ENCODE data around the gene CISTR.
"Not testable (repeated sequence)": the region's sequence is repeated elsewhere in the genome, so short reads cannot be mapped to it uniquely, and the experiment has no call there.

The CISTR gene

GRCh38 chr12:53762793-53763192 lies 11.0 kb upstream of the CISTR start:
- not testable (repeated sequence) for DNase-seq

- DNase-seq: no peak
Observed at GRCh38 chr12:53761306-53761705, 9.5 kb upstream of the CISTR start.

- DNase-seq: no peak
Observed at GRCh38 chr12:53759261-53759660, 7.5 kb upstream of the CISTR start.

- no peak for DNase-seq
Observed at GRCh38 chr12:53758730-53759103, 6.9 kb upstream of the CISTR start.

GRCh38 chr12:53758081-53758729 lies 6.4 kb upstream of the CISTR start:
- no peak for DNase-seq

GRCh38 chr12:53757101-53757770 lies 5.5 kb upstream of the CISTR start:
- peak; percentile 65 for DNase-seq

- no peak for DNase-seq
Observed at GRCh38 chr12:53756300-53757100, 4.7 kb upstream of the CISTR start.

GRCh38 chr12:53755893-53756292 lies 4.1 kb upstream of the CISTR start:
- DNase-seq: no peak

- DNase-seq: no peak
Observed at GRCh38 chr12:53755451-53755891, 3.7 kb upstream of the CISTR start.

GRCh38 chr12:53754633-53755264 lies 3.0 kb upstream of the CISTR start:
- DNase-seq: no peak

GRCh38 chr12:53754188-53754585 lies 2.4 kb upstream of the CISTR start:
- DNase-seq: no peak

GRCh38 chr12:53752621-53753020 lies 842 bp upstream of the CISTR start:
- no peak for DNase-seq

- DNase-seq: no peak
Observed at GRCh38 chr12:53752192-53752601, 418 bp upstream of the CISTR start.

- no peak for DNase-seq
Observed at GRCh38 chr12:53750812-53751335, 905 bp downstream of the CISTR start.

GRCh38 chr12:53749986-53750811 lies 1.6 kb downstream of the CISTR start:
- no peak for DNase-seq

GRCh38 chr12:53748072-53748840 lies 3.5 kb downstream of the CISTR start:
- no peak for DNase-seq

- DNase-seq: no peak
Observed at GRCh38 chr12:53747095-53747494, 4.7 kb downstream of the CISTR start.

GRCh38 chr12:53746592-53747092 lies 5.1 kb downstream of the CISTR start:
- peak; percentile 81 for DNase-seq

GRCh38 chr12:53744751-53745150 lies 7.0 kb downstream of the CISTR start:
- DNase-seq: no peak

GRCh38 chr12:53744130-53744441 lies 7.7 kb downstream of the CISTR start:
- DNase-seq: no peak

Data from central memory CD4-positive, alpha-beta T cell (primary cell).